IMR-90 (cell line): ENCODE results near the gene FAM234B.

Experiments used
- CEBPB ChIP-seq: IDR thresholded peaks from 2 replicates; pipeline ENCODE4 v1.6.1; 2012; ENCODE audit warnings: low read depth, low read length, improper control_type of control experiment
- CTCF ChIP-seq: conservative IDR thresholded peaks from 2 replicates; pipeline ENCODE4 v1.5.1; 2012; ENCODE audit warnings: mild to moderate bottlenecking, low read depth, low read length, improper control_type of control experiment
- ELK1 ChIP-seq: fragments of 150-350 bp; IDR thresholded peaks from 2 replicates; pipeline ENCODE4 v1.6.1; 2016; ENCODE audit warnings: low read depth, mild to moderate bottlenecking, low read length, moderate library complexity, borderline replicate concordance
- FOS ChIP-seq: fragments of 150-350 bp; IDR thresholded peaks from 2 replicates; pipeline ENCODE4 v1.6.1; 2016; ENCODE audit warnings: low read depth, low read length
- MAFK ChIP-seq: IDR thresholded peaks from 2 replicates; pipeline ENCODE4 v1.6.1; 2012; ENCODE audit warnings: low read depth, low read length, improper control_type of control experiment
- MXI1 ChIP-seq: IDR thresholded peaks from 2 replicates; pipeline ENCODE4 v1.6.1; 2012; ENCODE audit warnings: low read depth, mild to moderate bottlenecking, low read length, moderate library complexity, borderline replicate concordance
- POLR2A ChIP-seq: IDR thresholded peaks from 2 replicates; pipeline ENCODE4 v1.6.1; 2012; ENCODE audit warnings: mild to moderate bottlenecking, low read depth, low read length
- RAD21 ChIP-seq: IDR thresholded peaks from 2 replicates; pipeline ENCODE4 v1.6.1; 2012; ENCODE audit warnings: low read length, improper control_type of control experiment
- RCOR1 ChIP-seq: IDR thresholded peaks from 2 replicates; pipeline ENCODE4 v1.6.1; 2012; ENCODE audit warnings: mild to moderate bottlenecking, low read length, improper control_type of control experiment; ENCODE audit not compliant: insufficient replicate concordance
- RFX5 ChIP-seq: IDR thresholded peaks from 2 replicates; pipeline ENCODE4 v1.8.0; 2012; ENCODE audit warnings: low read depth, mild to moderate bottlenecking, low read length, moderate library complexity
- SMC3 ChIP-seq: fragments of 150-350 bp; IDR thresholded peaks from 2 replicates; pipeline ENCODE4 v1.6.1; 2016; ENCODE audit warnings: low read depth, mild to moderate bottlenecking, antibody characterized with exemption, low read length, moderate library complexity
- USF2 ChIP-seq: fragments of 150-350 bp; IDR thresholded peaks from 2 replicates; pipeline ENCODE4 v1.6.1; 2017; ENCODE audit warnings: mild to moderate bottlenecking, antibody characterized with exemption, low read length, low read depth

GRCh38 chr12:13120413-13120812, 76.2 kb downstream of the FAM234B start:
- TF ChIP-seq CTCF, result no peak
- no peak for TF ChIP-seq RAD21
- no peak for TF ChIP-seq RFX5
- no peak for TF ChIP-seq POLR2A
- no peak for TF ChIP-seq CEBPB
- no peak for TF ChIP-seq SMC3
- TF ChIP-seq USF2, result no peak
- TF ChIP-seq MAFK, result no peak
- no peak for TF ChIP-seq FOS
- no peak for TF ChIP-seq MXI1
- no peak for TF ChIP-seq ELK1
- no peak for TF ChIP-seq RCOR1
